ENCODE data around the gene PKN1. TPM values are rescaled to one million over a fixed set of nuclear protein-coding genes. Genes with fewer than 3 reads are reported as not detected.

The PKN1 gene
- total RNA-seq, 1 experiment from 2014 or later = 205 TPM

DNA sequence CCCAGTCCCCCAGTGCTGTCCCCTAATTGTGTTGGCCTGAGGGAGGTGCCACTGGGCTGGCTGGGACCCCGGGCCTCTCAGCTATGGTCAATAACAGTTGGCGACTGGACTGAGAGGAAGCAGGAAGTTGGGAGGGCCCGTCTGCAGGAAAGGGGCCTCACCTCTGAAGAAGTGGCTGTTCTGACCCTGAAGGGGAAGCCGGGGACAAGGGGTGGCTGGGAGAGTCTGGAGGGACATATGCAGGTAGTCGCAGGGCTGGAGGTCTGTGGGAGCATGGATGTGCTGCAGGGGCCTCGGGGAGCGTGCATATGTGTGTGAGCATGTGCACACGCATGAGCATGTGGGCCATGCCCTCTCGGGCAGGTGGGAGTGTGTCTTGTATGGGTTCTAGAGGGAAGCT, 5.9 kb downstream of the PKN1 start:
- no peaks in the 10 kb centered on the region for H3K9me3 ChIP-seq (ENCODE audit: control insufficient read depth, insufficient read depth, low read depth, low read length)
- H3K27me3 ChIP-seq (ENCODE audit: control insufficient read depth, insufficient read depth, low read length) = no peaks in the 10 kb centered on the region
- BruUV-seq (replicated peaks) = no TSS peak
- ATAC-seq (no peak), DNase-seq (ENCODE audit: low read depth, low spot score) (no peak)
- no peak overlapping the region for H3K27ac ChIP-seq (ENCODE audit: low read length)
- intact Hi-C loops (cut with micrococcal nuclease; ENCODE audit: unreplicated experiment) = no loop called here
- no peaks in the 10 kb centered on the region for H3K36me3 ChIP-seq (ENCODE audit: control insufficient read depth, insufficient read depth, low read length)
- in situ Hi-C loops (cut with HindIII; ENCODE audit: low pct_unique_long_range_greater_than_20kb, low sequenced_read_pairs) = no loop called here
- H3K4me1 ChIP-seq (ENCODE audit: control insufficient read depth, insufficient read depth, low read length) = peaks cover 8% of the 10 kb centered on the region
- CTCF ChIA-PET = no interaction called here
- POLR2A ChIA-PET = no interaction called here
- H3K4me3 ChIP-seq (ENCODE audit: low read depth in 2 of 2, low read length in 2 of 2) = no peak overlapping the region
- TF ChIP-seq, protein P1, sequence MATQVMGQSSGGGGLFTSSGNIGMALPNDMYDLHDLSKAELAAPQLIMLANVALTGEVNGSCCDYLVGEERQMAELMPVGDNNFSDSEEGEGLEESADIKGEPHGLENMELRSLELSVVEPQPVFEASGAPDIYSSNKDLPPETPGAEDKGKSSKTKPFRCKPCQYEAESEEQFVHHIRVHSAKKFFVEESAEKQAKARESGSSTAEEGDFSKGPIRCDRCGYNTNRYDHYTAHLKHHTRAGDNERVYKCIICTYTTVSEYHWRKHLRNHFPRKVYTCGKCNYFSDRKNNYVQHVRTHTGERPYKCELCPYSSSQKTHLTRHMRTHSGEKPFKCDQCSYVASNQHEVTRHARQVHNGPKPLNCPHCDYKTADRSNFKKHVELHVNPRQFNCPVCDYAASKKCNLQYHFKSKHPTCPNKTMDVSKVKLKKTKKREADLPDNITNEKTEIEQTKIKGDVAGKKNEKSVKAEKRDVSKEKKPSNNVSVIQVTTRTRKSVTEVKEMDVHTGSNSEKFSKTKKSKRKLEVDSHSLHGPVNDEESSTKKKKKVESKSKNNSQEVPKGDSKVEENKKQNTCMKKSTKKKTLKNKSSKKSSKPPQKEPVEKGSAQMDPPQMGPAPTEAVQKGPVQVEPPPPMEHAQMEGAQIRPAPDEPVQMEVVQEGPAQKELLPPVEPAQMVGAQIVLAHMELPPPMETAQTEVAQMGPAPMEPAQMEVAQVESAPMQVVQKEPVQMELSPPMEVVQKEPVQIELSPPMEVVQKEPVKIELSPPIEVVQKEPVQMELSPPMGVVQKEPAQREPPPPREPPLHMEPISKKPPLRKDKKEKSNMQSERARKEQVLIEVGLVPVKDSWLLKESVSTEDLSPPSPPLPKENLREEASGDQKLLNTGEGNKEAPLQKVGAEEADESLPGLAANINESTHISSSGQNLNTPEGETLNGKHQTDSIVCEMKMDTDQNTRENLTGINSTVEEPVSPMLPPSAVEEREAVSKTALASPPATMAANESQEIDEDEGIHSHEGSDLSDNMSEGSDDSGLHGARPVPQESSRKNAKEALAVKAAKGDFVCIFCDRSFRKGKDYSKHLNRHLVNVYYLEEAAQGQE (IDR thresholded peaks at IDR 0.05; ENCODE audit: insufficient read depth in 1 of 2, low read depth in 2 of 2, low read length in 1 of 2) = no peak
- TF ChIP-seq TCF7L2 (IDR thresholded peaks at IDR 0.05; ENCODE audit: low read depth, low read length) (no peak), SIN3A (IDR thresholded peaks at IDR 0.05; ENCODE audit: borderline replicate concordance, insufficient read depth, low read depth, low read length) (no peak), POLR2AphosphoS5 (IDR thresholded peaks at IDR 0.05; ENCODE audit: low read depth, low read length) (no peak)
- TF ChIP-seq, protein P2, sequence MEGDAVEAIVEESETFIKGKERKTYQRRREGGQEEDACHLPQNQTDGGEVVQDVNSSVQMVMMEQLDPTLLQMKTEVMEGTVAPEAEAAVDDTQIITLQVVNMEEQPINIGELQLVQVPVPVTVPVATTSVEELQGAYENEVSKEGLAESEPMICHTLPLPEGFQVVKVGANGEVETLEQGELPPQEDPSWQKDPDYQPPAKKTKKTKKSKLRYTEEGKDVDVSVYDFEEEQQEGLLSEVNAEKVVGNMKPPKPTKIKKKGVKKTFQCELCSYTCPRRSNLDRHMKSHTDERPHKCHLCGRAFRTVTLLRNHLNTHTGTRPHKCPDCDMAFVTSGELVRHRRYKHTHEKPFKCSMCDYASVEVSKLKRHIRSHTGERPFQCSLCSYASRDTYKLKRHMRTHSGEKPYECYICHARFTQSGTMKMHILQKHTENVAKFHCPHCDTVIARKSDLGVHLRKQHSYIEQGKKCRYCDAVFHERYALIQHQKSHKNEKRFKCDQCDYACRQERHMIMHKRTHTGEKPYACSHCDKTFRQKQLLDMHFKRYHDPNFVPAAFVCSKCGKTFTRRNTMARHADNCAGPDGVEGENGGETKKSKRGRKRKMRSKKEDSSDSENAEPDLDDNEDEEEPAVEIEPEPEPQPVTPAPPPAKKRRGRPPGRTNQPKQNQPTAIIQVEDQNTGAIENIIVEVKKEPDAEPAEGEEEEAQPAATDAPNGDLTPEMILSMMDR (IDR thresholded peaks at IDR 0.05) = no peak

DNA sequence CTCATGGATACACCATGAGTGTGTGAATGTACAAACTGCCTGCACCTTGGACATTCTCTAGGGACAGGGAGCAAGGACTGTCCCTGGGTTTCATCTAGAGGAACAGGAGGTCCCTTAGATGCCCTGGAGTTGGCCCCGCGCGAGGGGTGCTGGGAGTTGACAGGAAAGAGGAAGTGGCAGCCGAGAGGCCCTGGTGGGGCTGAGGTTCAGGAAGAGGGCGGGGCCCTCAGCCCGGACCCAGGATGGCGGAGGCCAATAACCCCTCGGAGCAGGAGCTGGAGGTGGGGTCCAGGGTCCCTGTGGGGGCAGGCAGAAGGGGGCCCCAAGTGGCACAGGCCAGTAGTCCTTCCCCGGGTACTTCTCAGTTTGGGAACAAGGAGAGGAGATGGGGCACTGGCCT, 6.9 kb downstream of the PKN1 start:
- ATAC-seq (no peak), DNase-seq (ENCODE audit: low read depth, low spot score) (no peak)
- no TSS peak for BruUV-seq (replicated peaks)
- CTCF ChIA-PET = no interaction called here
- intact Hi-C loops (cut with micrococcal nuclease; ENCODE audit: unreplicated experiment) (no loop called here), in situ Hi-C loops (cut with HindIII; ENCODE audit: low pct_unique_long_range_greater_than_20kb, low sequenced_read_pairs) (no loop called here)
- no peaks in the 10 kb centered on the region; the same call in 1 of the 2 replicates for H3K36me3 ChIP-seq (ENCODE audit: control insufficient read depth, insufficient read depth, low read length)
- no peaks in the 10 kb centered on the region for H3K9me3 ChIP-seq (ENCODE audit: control insufficient read depth, insufficient read depth, low read depth, low read length)
- POLR2A ChIA-PET = no interaction called here
- H3K4me3 ChIP-seq (ENCODE audit: low read depth in 2 of 2, low read length in 2 of 2) = no peak overlapping the region
- H3K4me1 ChIP-seq (ENCODE audit: control insufficient read depth, insufficient read depth, low read length) = peaks cover 5% of the 10 kb centered on the region
- no peak overlapping the region for H3K27ac ChIP-seq (ENCODE audit: low read length)
- TF ChIP-seq SIN3A (IDR thresholded peaks at IDR 0.05; ENCODE audit: borderline replicate concordance, insufficient read depth, low read depth, low read length) (no peak), POLR2AphosphoS5 (IDR thresholded peaks at IDR 0.05; ENCODE audit: low read depth, low read length) (no peak), TCF7L2 (IDR thresholded peaks at IDR 0.05; ENCODE audit: low read depth, low read length) (no peak)
- TF ChIP-seq, protein P1 (IDR thresholded peaks at IDR 0.05; ENCODE audit: insufficient read depth in 1 of 2, low read depth in 2 of 2, low read length in 1 of 2) = no peak
- TF ChIP-seq, protein P2 (IDR thresholded peaks at IDR 0.05) = no peak
- H3K27me3 ChIP-seq (ENCODE audit: control insufficient read depth, insufficient read depth, low read length) = no peaks in the 10 kb centered on the region
